ENCODE data around the gene FBXO42.

FBXO42 gene

GRCh38 chr1:16321176-16321867 is 31.0 kb downstream of the FBXO42 start:
- DNase-seq, result no peak

- no peak for DNase-seq
Observed at GRCh38 chr1:16318555-16318954, 33.7 kb downstream of the FBXO42 start.

- no peak for DNase-seq
Observed at GRCh38 chr1:16315437-16315836, 36.8 kb downstream of the FBXO42 start.

GRCh38 chr1:16307222-16307621 is 45.1 kb downstream of the FBXO42 start:
- DNase-seq, result no peak

- DNase-seq, result no peak
Observed at GRCh38 chr1:16302709-16303627, 49.3 kb downstream of the FBXO42 start.

- no peak for DNase-seq
Observed at GRCh38 chr1:16300436-16300835, 51.8 kb downstream of the FBXO42 start.

- no peak for DNase-seq
Observed at GRCh38 chr1:16298653-16299052, 53.6 kb downstream of the FBXO42 start.

GRCh38 chr1:16296643-16297042 is 55.6 kb downstream of the FBXO42 start:
- DNase-seq, result no peak

- DNase-seq, result no peak
Observed at GRCh38 chr1:16294219-16295212, 57.8 kb downstream of the FBXO42 start.

- DNase-seq, result no peak
Observed at GRCh38 chr1:16293538-16293937, 58.7 kb downstream of the FBXO42 start.

GRCh38 chr1:16292739-16293138 is 59.5 kb downstream of the FBXO42 start:
- no peak for DNase-seq

GRCh38 chr1:16289959-16290358 is 62.3 kb downstream of the FBXO42 start:
- no peak for DNase-seq

GRCh38 chr1:16286122-16286521 is 66.2 kb downstream of the FBXO42 start:
- DNase-seq, result no peak

- no peak for DNase-seq
Observed at GRCh38 chr1:16281765-16282164, 70.5 kb downstream of the FBXO42 start.

GRCh38 chr1:16279186-16279585 is 73.1 kb downstream of the FBXO42 start:
- DNase-seq, result no peak

- no peak for DNase-seq
Observed at GRCh38 chr1:16276302-16277030, 75.8 kb downstream of the FBXO42 start.

GRCh38 chr1:16275591-16275990 is 76.7 kb downstream of the FBXO42 start:
- no peak for DNase-seq

GRCh38 chr1:16267690-16268180 is 84.5 kb downstream of the FBXO42 start:
- no peak for DNase-seq

- DNase-seq, result no peak
Observed at GRCh38 chr1:16266411-16267118, 85.7 kb downstream of the FBXO42 start.

- no peak for DNase-seq
Observed at GRCh38 chr1:16262067-16262466, 90.2 kb downstream of the FBXO42 start.

- no peak for DNase-seq
Observed at GRCh38 chr1:16260814-16261213, 91.5 kb downstream of the FBXO42 start.
